Upper lobe of left lung (tissue), 4 donors: ENCODE measurements around the gene EVL.

Experiments used
- POLR2AphosphoS5 ChIP-seq, 2 donors: sonication (generic); formaldehyde crosslinking; IDR thresholded peaks; one replicate each; pipeline ENCODE4 v1.5.1; 2017; ENCODE audit warnings: antibody characterized with exemption in 2 of 2
- TF ChIP-seq, protein P1 (sequence below), 6 experiments: fragments of 450-650 bp in 4 of 6; fragments of 200-600 bp in 2 of 6; sonication (generic) in 2 of 6; IDR thresholded peaks; one replicate each; pipeline ENCODE4 v1.5.1; 2016 to 2019; ENCODE audit warnings: antibody characterized with exemption in 6 of 6

DNA sequence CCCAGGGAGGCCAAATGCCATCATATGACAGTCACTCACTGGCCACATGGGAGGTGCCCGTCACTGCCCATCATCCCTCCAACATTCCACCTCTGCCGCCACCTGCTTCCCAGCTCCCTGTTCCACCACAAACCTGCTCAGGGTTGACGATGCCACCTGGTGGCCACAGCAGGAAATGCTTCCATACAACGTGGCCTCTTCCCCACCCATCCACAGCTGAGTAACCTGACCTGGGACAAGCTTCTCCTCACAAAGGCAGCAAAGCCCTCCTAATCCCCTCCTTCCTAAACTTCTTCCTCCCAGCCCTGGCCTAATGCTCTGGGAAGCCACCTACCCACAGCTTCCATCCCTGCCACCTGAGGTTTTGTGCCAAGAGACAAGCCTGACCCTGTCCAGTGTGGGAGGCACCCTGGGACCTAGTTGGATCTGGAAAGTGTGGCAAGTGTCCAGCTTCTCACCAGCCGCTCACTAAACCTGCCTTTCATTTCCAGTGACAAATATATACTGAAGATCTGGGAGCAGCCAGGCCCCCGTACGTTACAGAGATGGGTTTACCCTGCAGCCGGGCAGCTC is 89.9 kb downstream of the EVL start:
- TF ChIP-seq POLR2AphosphoS5 (IDR thresholded peaks at IDR 0.05) = no peak
- TF ChIP-seq, protein P1, sequence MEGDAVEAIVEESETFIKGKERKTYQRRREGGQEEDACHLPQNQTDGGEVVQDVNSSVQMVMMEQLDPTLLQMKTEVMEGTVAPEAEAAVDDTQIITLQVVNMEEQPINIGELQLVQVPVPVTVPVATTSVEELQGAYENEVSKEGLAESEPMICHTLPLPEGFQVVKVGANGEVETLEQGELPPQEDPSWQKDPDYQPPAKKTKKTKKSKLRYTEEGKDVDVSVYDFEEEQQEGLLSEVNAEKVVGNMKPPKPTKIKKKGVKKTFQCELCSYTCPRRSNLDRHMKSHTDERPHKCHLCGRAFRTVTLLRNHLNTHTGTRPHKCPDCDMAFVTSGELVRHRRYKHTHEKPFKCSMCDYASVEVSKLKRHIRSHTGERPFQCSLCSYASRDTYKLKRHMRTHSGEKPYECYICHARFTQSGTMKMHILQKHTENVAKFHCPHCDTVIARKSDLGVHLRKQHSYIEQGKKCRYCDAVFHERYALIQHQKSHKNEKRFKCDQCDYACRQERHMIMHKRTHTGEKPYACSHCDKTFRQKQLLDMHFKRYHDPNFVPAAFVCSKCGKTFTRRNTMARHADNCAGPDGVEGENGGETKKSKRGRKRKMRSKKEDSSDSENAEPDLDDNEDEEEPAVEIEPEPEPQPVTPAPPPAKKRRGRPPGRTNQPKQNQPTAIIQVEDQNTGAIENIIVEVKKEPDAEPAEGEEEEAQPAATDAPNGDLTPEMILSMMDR (IDR thresholded peaks at IDR 0.05) = peak in 5 of 6 experiments; percentile 39 to 74 (median 59)
